CD4-positive, alpha-beta T cell treated with Interleukin-6 at 100 ng/mL for 8 hours (primary cell): Measurements from ENCODE around the gene GTF2IRD2.
"Not testable (repeated sequence)": the region's sequence is repeated elsewhere in the genome, so short reads cannot be mapped to it uniquely, and the experiment has no call there.

Experiments used
- DNase-seq: peaks from one replicate; pipeline ENCODE4 v3.0.0-alpha.2; 2020; ENCODE audit warnings: mixed read lengths, low spot score

GTF2IRD2 gene

GRCh38 chr7:74850833-74851721 is at the start of gene GTF2IRD2:
Gene GTF2IRD2 (minus strand): TSS chr7:74851605. CDS start chr7:74836378, 15,227 bp downstream.
- DNase-seq, result not testable (repeated sequence)

- peak; percentile 61 for DNase-seq
These were observed 39.0 kb upstream of the GTF2IRD2 start for GRCh38 chr7:74890158-74891123.

GRCh38 chr7:74889518-74890129 is 38.2 kb upstream of the GTF2IRD2 start:
- DNase-seq, result not testable (repeated sequence)

- not testable (repeated sequence) for DNase-seq
These were observed 33.9 kb upstream of the GTF2IRD2 start for GRCh38 chr7:74885295-74885694.

GRCh38 chr7:74882110-74882509 is 30.7 kb upstream of the GTF2IRD2 start:
- DNase-seq, result not testable (repeated sequence)

DNA sequence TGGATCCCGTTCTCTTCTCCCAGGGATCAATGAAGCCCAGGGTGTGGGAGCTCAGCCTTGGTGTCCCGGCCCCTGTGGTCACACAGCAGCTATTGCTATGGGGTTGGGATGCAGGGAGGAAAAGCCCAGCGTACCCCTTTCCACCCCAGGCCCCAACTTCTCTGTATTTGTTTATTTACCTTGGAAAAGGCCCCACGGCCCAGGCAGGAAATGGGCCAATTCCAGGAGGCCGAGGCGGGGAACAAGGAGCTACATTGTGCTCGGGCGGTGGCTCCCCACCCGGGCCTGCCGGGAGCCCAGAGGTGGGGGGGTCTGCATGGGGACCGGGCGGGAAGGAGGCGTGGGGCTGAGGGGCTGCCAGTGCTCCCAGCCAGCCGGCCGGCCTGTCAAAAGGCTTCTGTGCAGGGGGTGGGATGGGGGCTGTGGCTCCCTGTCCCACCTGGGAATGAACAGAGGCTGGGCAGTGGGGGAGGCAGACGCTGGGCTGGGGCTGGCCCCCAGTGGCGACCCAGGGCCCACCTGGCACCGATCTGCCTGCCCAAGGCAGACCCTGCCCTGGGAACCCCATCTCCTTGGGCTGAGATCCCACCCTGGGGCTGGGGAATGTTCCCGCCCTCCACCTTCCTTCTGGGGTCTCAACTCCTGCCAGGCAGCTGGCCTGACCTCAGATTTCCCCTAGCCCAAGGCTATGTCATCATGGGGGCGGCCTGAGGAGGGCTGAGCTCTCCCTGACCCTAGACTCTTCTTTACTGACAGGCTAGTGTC is 23.5 kb upstream of the GTF2IRD2 start:
- DNase-seq, result not testable (repeated sequence)

GRCh38 chr7:74874104-74874747 is 22.8 kb upstream of the GTF2IRD2 start:
- DNase-seq, result not testable (repeated sequence)

DNA sequence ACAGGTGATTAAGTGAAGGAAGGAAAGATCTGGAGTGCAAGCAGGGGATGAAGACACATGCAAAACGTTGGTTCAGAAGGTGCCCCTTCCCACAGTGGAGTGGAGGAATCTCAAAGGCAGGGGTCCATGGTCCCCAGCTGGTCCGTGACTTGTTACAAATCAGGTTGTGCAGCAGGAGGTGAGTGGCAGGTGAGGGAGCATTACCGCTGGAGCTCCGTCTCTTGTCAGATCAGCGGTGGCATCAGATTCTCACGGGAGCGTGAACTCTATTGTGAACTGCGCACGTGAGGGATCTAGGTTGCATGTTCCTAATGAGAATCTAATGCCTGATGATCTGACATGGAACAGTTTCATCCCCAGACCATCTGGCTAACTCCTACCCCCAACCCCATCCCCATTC is 21.1 kb upstream of the GTF2IRD2 start:
- DNase-seq, result not testable (repeated sequence)

DNA sequence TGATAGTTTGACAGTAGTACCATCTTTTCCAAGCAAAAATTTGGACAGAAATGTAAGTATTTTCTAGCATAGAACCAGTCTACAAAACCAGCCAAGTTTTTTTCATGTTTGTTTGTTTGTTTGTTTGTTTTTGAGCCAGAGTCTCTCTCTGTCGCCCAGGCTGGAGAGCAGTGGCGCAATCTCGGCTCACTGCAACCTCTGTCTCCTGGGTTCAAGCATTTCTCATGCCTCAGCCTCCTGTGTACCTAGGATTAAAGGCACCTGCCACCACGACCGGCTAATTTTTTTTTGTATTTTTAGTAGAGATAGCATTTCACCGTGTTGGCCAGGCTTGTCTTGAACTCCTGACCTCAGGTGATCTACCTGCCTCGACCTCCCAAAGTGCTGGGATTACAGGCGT is 14.4 kb upstream of the GTF2IRD2 start:
- DNase-seq, result not testable (repeated sequence)

DNA sequence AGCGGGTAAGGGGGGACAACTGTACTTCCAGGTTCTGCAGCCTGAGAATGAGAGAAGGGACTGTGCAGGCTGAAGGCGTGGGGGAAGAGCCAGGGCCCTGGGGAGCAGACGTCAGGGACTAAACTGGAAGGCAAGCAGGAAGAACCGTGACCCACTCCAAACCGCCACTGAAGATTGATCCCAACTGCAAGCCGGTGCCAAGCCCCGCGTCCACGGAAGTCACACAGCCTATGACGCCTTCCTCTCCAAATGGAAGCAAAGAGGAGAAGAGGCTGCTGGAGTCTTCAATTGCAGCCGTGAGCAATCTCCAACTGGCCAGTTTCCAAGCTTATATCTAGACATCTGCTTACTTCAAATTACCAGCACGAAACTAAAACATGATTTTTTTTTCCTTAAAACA is 1.6 kb downstream of the GTF2IRD2 start:
- not testable (repeated sequence) for DNase-seq

DNA sequence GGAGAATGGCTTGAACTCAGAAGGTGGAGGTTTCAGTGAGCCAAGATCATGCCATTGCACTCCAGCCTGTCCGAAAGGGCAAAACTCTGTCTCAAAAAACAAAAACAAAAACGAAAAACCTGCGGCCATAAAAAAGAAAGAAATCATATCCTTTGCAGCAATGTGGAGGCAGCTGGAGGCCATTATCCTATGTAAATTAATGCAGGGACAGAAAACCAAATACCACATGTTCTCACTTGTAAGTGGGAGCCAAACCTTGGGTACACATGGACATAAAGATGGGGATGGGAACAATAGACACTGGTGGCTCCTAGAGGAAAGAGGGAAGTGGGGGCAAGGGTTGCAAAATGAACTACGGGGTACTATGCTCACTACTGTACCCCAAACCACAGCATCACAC is 21.0 kb downstream of the GTF2IRD2 start:
- not testable (repeated sequence) for DNase-seq

GRCh38 chr7:74829959-74830358 is 21.4 kb downstream of the GTF2IRD2 start:
- not testable (repeated sequence) for DNase-seq

GRCh38 chr7:74821259-74821658 is 30.1 kb downstream of the GTF2IRD2 start:
- DNase-seq, result not testable (repeated sequence)

GRCh38 chr7:74820146-74820805 is 31.1 kb downstream of the GTF2IRD2 start:
- not testable (repeated sequence) for DNase-seq

- DNase-seq, result not testable (repeated sequence)
These were observed 35.5 kb downstream of the GTF2IRD2 start for GRCh38 chr7:74815882-74816281.

DNA sequence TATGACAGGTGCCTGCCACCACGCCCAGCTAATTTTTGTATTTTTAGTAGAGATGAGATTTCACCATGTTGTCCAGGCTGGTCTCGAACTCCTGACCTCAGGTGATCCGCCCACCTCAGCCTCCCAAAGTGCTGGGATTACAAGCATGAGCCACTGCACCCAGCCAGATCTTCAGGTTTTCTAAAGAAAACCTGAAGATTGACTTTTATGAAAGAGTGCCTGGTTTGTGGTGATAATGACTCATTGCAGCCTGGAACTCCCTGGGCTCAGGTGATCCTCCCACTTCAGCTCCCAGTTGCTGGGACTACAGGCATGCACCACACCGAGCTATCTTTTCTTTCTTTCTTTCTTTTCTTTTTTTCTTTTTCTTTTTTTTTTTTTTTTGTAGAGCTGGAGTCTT is 52.8 kb downstream of the GTF2IRD2 start:
- DNase-seq, result not testable (repeated sequence)

DNA sequence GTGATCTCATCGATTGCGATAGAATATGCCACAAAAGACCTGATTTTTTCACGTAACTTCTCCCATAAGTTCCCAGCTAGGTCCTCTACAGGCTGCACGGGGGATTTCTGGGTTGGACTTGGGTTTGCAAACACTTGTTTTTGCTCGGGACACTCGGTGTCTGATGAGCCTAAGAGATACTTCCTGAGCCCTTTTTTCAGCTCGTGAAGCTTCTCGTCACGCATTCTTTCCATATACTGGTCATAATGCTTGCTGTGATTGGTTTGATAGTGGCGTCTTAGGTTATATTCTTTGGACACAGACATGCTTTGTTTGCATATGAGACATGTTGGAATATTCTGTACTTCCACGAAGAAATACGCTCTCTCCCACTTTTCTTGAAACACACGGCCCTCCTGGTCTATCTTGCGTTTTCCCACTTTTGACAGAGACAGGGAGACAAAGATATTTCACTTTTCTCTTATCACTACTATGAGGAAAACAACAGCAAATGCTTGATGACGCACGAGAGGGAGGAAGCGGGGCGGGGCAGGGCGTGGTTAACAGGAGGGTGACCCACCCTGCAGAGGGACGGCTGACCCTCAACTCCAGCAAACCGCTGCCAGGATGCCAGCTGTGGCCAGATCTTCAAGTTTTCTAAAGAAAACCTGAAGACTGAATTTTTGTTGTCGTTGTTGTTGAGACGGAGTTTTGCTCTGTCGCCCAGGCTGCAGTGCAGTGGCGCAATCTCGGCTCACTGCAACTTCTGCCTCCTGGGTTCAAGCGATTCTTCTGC is 53.4 kb downstream of the GTF2IRD2 start:
- not testable (repeated sequence) for DNase-seq

GRCh38 chr7:74789200-74789736 is 62.1 kb downstream of the GTF2IRD2 start:
- not testable (repeated sequence) for DNase-seq
